Activated CD8-positive, alpha-beta memory T cell treated with anti-CD3 and anti-CD28 coated beads for 36 hours (primary cell): ENCODE results near the gene LATS1. TPM values are rescaled to one million over a fixed set of nuclear protein-coding genes. Genes with fewer than 3 reads are reported as not detected.

Experiments used
- CTCF ChIA-PET: fragments of 350-600 bp; sonication (Branson Sonifier 250); formaldehyde crosslinking; loops from one replicate; lab custom pipeline; 2021; ENCODE audit warnings: antibody characterized with exemption; lab: Charles Lee
- POLR2A ChIA-PET: fragments of 350-600 bp; sonication (Branson Sonifier 250); formaldehyde crosslinking; loops from one replicate; lab custom pipeline; 2021; ENCODE audit warnings: antibody characterized with exemption; lab: Charles Lee
- total RNA-seq, 2 experiments: library from RNA; stranded (reverse); gene quantifications; one replicate each; pipeline ENCODE4 v1.2.3, GENCODE V29; 2021

Gene LATS1
- total RNA-seq, 2 experiments from 2014 or later: 23.9 to 26.1 TPM

GRCh38 chr6:149734915-149735314 lies 17.0 kb upstream of the LATS1 start:
- ChIA-PET POLR2A (interaction anchor here (0.7 kb wide), 1 partner anchor 8 kb away, joined by 4 read pairs; no protein-coding TSS in a partner anchor), CTCF (interaction anchor here (0.7 kb wide), 1 partner anchor 19 kb away, joined by 3 read pairs; no protein-coding TSS in a partner anchor)

DNA sequence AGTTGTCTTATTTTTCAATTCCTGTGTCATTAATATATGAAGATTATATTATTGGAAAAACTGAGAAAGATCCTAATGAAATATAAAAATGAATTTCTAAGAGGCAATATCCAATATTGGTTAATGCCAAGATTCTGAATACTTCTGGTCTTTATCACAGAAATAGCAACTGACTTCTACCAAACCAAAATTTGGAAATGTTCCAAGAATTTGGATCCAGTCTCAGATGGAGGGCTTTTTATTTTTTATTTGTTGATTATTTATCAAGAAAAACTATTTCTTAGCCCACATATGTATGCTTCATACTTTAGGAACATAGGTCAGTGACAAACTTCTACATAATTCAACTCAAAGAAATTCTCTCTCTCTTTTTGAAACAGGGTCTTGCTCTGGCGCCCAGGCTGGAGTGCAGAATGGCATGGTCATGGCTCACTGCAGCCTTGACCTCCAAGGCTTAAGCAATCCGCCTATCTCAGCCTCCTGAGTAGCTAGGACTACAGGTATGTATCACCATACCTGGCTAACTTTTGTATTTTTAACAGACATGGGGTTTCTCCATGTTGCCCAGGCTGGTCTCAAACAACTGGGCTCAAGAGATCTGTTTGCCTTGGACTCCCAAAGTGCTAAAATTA lies 15.3 kb upstream of the LATS1 start:
- POLR2A ChIA-PET: no interaction called here
- CTCF ChIA-PET: no interaction called here

- ChIA-PET POLR2A (no interaction called here), CTCF (interaction anchor here (0.5 kb wide), 1 partner anchor 1443 kb away, joined by 3 read pairs; no protein-coding TSS in a partner anchor)
These were observed 11.9 kb upstream of the LATS1 start for GRCh38 chr6:149729824-149730223.

GRCh38 chr6:149728499-149729234 lies 10.8 kb upstream of the LATS1 start:
- POLR2A ChIA-PET: no interaction called here
- CTCF ChIA-PET: no interaction called here

GRCh38 chr6:149727793-149728498 lies 10.0 kb upstream of the LATS1 start:
- CTCF ChIA-PET: no interaction called here
- POLR2A ChIA-PET: no interaction called here

GRCh38 chr6:149725785-149726184 lies 7.9 kb upstream of the LATS1 start:
- ChIA-PET POLR2A (no interaction called here), CTCF (no interaction called here)

DNA sequence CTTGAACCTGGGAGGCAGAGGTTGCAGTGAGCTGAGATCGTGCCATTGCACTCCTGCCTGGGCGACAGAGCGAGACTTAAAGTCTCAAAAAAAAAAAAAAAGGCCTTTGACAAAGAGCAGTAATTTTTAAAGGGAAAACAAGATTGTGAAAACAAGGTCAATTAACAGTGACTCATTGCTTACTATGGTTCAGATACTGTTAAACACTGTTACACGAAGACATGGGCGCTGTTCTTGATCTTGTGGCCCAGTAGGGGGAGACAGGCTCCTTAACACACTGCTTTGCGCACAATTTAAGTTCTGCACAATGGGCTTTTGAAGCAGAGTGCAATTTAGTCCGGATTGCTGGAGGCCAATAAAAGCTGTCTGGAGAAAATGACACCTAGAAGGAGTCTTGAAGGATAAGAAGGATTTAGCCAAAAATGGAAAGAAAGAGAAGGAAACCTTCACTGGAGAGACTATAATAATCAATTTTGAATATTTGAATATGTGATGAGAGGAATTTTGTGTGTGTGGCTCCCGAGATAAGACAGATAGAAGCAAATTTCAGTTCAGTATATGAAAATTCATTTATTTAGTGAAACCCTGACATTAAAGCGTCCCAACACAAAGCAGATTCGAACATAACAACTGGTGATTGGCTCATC lies 6.0 kb upstream of the LATS1 start:
- POLR2A ChIA-PET: interaction anchor here (0.7 kb wide), 1 partner anchor 29 kb away, joined by 5 read pairs; no protein-coding TSS in a partner anchor

GRCh38 chr6:149723262-149723661 lies 5.4 kb upstream of the LATS1 start:
- ChIA-PET POLR2A (interaction anchor here (0.6 to 0.7 kb wide), 2 partner anchors 27 to 29 kb away, joined by 4 to 5 read pairs; no protein-coding TSS in a partner anchor), CTCF (interaction anchor here (0.6 kb wide), 1 partner anchor 35 kb away, joined by 3 read pairs; no protein-coding TSS in a partner anchor)

More for the DNA sequence above, 6.0 kb upstream of the LATS1 start:
- CTCF ChIA-PET: interaction anchor here (0.6 kb wide), 2 partner anchors 35 to 97 kb away, joined by 3 read pairs; no protein-coding TSS in a partner anchor

DNA sequence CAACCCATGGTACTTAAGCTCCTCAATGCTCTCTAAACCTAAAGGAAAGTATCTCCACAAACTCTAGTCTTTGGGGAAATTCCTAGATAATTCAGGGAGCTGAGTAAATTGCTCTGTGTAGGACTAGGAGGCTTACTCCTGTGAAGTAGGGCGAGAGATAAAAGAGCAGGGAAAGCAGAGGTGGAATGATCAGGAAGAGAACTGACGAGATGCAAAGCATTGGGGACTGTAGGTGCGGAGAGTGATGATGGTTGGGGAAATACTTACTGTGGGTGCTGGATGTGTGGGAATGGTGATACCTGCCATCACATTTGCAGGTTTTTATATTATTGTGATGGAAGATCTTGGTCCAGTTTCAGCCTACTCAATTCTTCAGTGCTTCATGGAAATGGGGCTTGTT lies 1.6 kb upstream of the LATS1 start:
- ChIA-PET CTCF (interaction anchor here (0.7 kb wide), 1 partner anchor 173 kb away, joined by 3 read pairs; no protein-coding TSS in a partner anchor), POLR2A (no interaction called here)

DNA sequence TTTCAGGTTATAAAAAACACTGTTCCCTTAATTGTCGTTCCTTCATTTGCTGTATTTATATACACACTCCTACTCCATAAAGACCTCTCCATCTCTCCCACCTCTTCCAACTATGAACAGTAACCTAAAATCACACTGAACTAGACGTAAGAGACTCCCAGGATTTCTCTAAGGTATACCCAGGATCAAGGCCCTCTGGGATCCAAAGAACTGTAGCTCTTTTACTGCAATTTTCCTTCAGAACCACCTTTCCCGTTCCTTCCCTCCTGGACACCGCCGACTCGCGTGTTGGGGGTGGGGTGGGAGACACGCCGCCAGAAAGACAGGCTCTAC lies 680 bp downstream of the LATS1 start:
- POLR2A ChIA-PET: interaction anchor here (0.6 to 2.4 kb wide), 6 partner anchors 15 to 172 kb away, joined by 3 to 8 read pairs (median 4); partner anchors contain the start of gene PCMT1
- CTCF ChIA-PET: interaction anchor here (1.5 to 2.0 kb wide), 2 partner anchors 27 to 172 kb away, joined by 3 to 7 read pairs; partner anchors contain the start of gene PPIL4

DNA sequence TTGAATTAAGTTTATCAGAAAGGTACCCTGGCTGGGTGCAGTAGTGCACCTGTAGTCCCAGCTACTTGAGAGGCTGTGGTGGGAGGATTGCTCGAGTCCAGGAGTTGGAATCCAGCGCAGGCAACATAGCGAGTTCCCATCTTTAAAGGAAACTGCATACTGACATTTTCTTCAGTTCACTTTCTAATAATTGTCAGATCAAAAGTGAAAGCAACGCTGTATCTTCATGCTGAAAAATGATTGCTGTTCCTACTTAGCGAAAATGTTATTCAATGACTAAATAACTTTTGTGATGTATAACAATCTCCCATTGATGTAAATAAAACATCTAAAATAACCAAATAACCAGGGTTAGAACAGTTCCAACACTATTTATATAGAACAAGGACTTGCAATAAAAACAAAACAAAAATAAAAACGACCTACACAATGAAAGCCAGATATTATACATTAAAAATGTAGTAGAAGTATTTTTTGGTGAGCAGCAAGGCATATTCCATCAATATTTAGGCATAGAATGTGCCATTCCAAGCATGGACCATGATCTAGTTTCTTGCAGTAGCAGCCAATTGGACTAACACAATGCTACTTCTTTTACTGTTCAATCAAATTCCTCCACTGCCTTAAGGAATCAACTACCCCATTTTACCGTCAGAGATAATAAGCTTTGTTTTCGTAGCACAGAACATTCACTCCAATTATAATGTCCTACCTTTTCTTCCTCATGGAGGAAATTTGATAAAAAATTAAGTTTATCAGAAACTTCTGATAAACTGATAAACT lies 1.5 kb downstream of the LATS1 start:
- ChIA-PET POLR2A (interaction anchor here (2.4 kb wide), 1 partner anchor 34 kb away, joined by 7 read pairs; the partner anchor contains the start of gene PCMT1), CTCF (no interaction called here)

DNA sequence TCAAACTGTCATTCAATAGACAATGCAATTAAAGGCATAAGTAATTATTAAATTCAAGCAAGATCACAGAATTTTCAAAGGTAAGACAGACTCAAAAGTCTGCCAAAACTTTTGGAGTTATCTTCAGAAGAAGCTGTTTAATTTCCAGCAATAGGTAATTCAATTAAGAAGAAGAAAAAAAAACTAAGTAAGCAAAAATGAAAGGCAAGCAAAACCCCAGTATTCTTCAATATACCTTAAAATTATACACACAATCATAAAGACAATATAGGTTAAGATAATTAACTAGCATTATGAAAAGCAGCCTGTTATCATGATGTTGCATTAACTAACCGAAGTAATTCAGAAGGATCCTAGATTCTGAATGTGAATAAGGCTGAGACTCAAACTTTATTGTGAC lies 3.5 kb downstream of the LATS1 start:
- ChIA-PET CTCF (no interaction called here), POLR2A (no interaction called here)

DNA sequence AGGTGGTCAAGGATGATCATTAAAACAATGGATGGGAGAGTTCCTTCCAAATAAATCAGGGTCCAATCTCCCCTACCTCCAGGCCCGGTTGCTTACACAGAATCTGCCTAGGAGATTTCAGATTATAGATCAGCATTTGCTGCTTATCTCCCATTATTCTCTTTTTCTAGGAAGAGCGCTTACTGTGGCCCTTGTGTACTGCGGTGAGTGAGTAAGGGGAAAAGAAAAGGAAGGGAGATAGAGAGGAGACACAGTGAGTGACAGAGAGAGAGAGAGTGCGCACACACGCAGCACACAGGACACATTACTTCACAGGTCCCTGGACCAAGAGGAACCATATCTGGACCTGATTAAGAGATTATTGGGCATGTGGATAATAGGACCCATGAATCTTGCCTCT lies 6.2 kb downstream of the LATS1 start:
- POLR2A ChIA-PET: no interaction called here
- CTCF ChIA-PET: no interaction called here

DNA sequence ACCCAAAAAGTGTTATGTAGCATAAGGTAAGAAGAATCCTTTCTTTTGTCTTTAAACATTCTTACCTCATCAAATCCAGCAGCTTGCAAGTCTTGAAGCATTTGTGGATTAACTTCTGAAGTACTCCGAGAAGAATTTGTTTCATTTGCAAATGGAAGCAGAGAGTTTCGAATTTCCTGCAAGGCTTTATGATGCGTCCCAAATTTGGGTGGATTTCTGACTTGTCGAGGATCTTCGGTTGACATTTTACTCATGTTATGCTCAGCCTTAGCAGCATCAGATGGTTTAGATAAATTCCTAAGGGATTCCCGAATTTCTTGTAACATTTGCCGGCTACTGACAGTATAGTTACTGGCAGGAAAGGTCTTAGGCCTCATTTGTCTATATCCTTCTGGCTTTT lies 16.2 kb downstream of the LATS1 start:
- ChIA-PET POLR2A (no interaction called here), CTCF (interaction anchor here (1.4 kb wide), 1 partner anchor 68 kb away, joined by 3 read pairs; no protein-coding TSS in a partner anchor)

GRCh38 chr6:149699150-149699549 lies 18.8 kb downstream of the LATS1 start:
- CTCF ChIA-PET: no interaction called here

GRCh38 chr6:149698175-149698574 lies 19.7 kb downstream of the LATS1 start:
- ChIA-PET CTCF (no interaction called here), POLR2A (no interaction called here)

More at GRCh38 chr6:149699150-149699549, 18.8 kb downstream of the LATS1 start:
- POLR2A ChIA-PET: no interaction called here

- ChIA-PET POLR2A (no interaction called here), CTCF (no interaction called here)
These were observed 21.0 kb downstream of the LATS1 start for GRCh38 chr6:149696901-149697300.

- ChIA-PET CTCF (no interaction called here), POLR2A (no interaction called here)
These were observed 23.0 kb downstream of the LATS1 start for GRCh38 chr6:149694921-149695320.
